K562 (cell line): ENCODE data around the gene ZBTB22. TPM values are rescaled to one million over a fixed set of nuclear protein-coding genes. Genes with fewer than 3 reads are reported as not detected.

ENCODE experiments used
- CHAMP1 ChIP-seq: fragments of 450-650 bp; IDR thresholded peaks from 2 replicates; pipeline ENCODE4 v1.6.1; 2016; ENCODE audit warnings: mild to moderate bottlenecking
- ETV6 ChIP-seq, 3 experiments: fragments of 150-350 bp in 1 of 3; sonication (generic) in 1 of 3; formaldehyde crosslinking in 1 of 3; IDR thresholded peaks; 2 replicates each; pipeline versions ENCODE4 v1.6.1 to v1.8.0; 2014 to 2022; ENCODE audit warnings: borderline replicate concordance in 2 of 3, low read depth in 2 of 3, antibody characterized with exemption in 1 of 3, low read length in 1 of 3, mild to moderate bottlenecking in 1 of 3, missing genetic modification reagents in 1 of 3
- NR1H2 ChIP-seq: sonication (generic); formaldehyde crosslinking; IDR thresholded peaks from 2 replicates; pipeline ENCODE4 v1.4.0; 2020; ENCODE audit warnings: mild to moderate bottlenecking, missing genetic modification reagents
- NR4A1 ChIP-seq, 2 experiments: fragments of 250-450 bp in 1 of 2; fragments of 450-650 bp in 1 of 2; sonication (Bioruptor Pico) in 1 of 2; IDR thresholded peaks; 2 replicates each; pipeline versions ENCODE4 v1.4.0 to v1.6.1; 2016 to 2020; ENCODE audit warnings: mild to moderate bottlenecking in 2 of 2, missing compliant biosample characterization in 1 of 2, missing genetic modification characterization in 1 of 2, moderate library complexity in 1 of 2
- TAF15 ChIP-seq: fragments of 200-400 bp; formaldehyde crosslinking; IDR thresholded peaks from 2 replicates; pipeline ENCODE4 v1.6.1; 2017; ENCODE audit warnings: mild to moderate bottlenecking, low read depth, low read length, moderate library complexity
- ZFPM2 ChIP-seq: fragments of 250-450 bp; sonication (Bioruptor Pico); IDR thresholded peaks from 2 replicates; pipeline ENCODE4 v1.5.1; 2022; ENCODE audit warnings: mild to moderate bottlenecking
- ZNF280A ChIP-seq: fragments of 450-650 bp; IDR thresholded peaks from 2 replicates; pipeline ENCODE4 v1.6.1; 2018; ENCODE audit warnings: mild to moderate bottlenecking, low read depth; ENCODE audit not compliant: partially characterized antibody
- polyA plus RNA-seq, 8 experiments: library from polyadenylated mRNA; depleted of rRNA in 4 of 8; stranded (reverse) in 5 of 8; unstranded in 3 of 8; fragments of >200 nt; fragmentation: Nextera tagmentation in 2 of 8; fragmentation: Illumina TruSeq in 1 of 8; extraction: Ambion mirVana in 2 of 8; extraction: Trizol in 1 of 8; gene quantifications; 2 replicates each; pipeline versions ENCODE4 v1.2.1 to v1.2.3, GENCODE V29; 2011 to 2014; ENCODE audit warnings: inconsistent platforms in 1 of 8, missing spikeins in 1 of 8
- total RNA-seq, 7 experiments: library from RNA; depleted of rRNA in 6 of 7; stranded (reverse); fragments of >200 nt in 6 of 7; fragmentation: Illumina TruSeq in 2 of 7; extraction: Trizol in 2 of 7; gene quantifications; 2 replicates each; pipeline versions ENCODE4 v1.2.1 to v1.2.3, GENCODE V29; 2011 to 2021; ENCODE audit warnings: low replicate concordance in 1 of 7
- TF ChIP-seq, protein P1 (sequence below): fragments of 250-450 bp; sonication (Bioruptor Pico); IDR thresholded peaks from 2 replicates; pipeline ENCODE4 v1.8.0; 2022; ENCODE audit warnings: inconsistent platforms
- TF ChIP-seq, protein P2 (sequence below): fragments of 250-450 bp; sonication (Bioruptor Pico); IDR thresholded peaks from 2 replicates; pipeline ENCODE4 v1.5.0; 2022; ENCODE audit warnings: mild to moderate bottlenecking
- TF ChIP-seq, protein P3 (sequence below): sonication (generic); formaldehyde crosslinking; IDR thresholded peaks from 2 replicates; pipeline ENCODE4 v1.5.0; 2020; ENCODE audit warnings: missing genetic modification reagents
- TF ChIP-seq, protein P4 (sequence below): sonication (generic); formaldehyde crosslinking; IDR thresholded peaks from 2 replicates; pipeline ENCODE4 v1.9.0; 2022; ENCODE audit warnings: mild to moderate bottlenecking, missing genetic modification reagents
- TF ChIP-seq, protein P5 (sequence below): fragments of 450-650 bp; IDR thresholded peaks from 2 replicates; pipeline ENCODE4 v1.6.1; 2016; ENCODE audit warnings: low read depth, mild to moderate bottlenecking, moderate library complexity

Gene ZBTB22
- total and polyA plus RNA-seq, 9 of the 15 experiments (the other 6 are each of a cell fraction or from before 2014, with no cell fraction given) = 0.21 to 11.9 (median 7.1) TPM

- TF ChIP-seq CHAMP1 (no peak), NR4A1 (CRISPR knock-in tag; IDR thresholded peaks at IDR 0.05) (no peak), NR4A1 (tag; IDR thresholded peaks at IDR 0.05) (no peak), ZNF280A (no peak), ETV6 (IDR thresholded peaks at IDR 0.05; ENCODE audit: borderline replicate concordance in 1 of 2, low read depth in 2 of 2, low read length in 1 of 2) (no peak), ETV6 (CRISPR knock-in tag; IDR thresholded peaks at IDR 0.05; ENCODE audit: borderline replicate concordance) (no peak), TAF15 (no peak), ZFPM2 (CRISPR knock-in tag) (0 out of 2 replicates have a peak, but pooled peaks have one; percentile 70), NR1H2 (CRISPR knock-in tag) (no peak)
- TF ChIP-seq, protein P1, sequence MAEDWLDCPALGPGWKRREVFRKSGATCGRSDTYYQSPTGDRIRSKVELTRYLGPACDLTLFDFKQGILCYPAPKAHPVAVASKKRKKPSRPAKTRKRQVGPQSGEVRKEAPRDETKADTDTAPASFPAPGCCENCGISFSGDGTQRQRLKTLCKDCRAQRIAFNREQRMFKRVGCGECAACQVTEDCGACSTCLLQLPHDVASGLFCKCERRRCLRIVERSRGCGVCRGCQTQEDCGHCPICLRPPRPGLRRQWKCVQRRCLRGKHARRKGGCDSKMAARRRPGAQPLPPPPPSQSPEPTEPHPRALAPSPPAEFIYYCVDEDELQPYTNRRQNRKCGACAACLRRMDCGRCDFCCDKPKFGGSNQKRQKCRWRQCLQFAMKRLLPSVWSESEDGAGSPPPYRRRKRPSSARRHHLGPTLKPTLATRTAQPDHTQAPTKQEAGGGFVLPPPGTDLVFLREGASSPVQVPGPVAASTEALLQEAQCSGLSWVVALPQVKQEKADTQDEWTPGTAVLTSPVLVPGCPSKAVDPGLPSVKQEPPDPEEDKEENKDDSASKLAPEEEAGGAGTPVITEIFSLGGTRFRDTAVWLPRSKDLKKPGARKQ (CRISPR knock-in tag) = no peak
- TF ChIP-seq, protein P2, sequence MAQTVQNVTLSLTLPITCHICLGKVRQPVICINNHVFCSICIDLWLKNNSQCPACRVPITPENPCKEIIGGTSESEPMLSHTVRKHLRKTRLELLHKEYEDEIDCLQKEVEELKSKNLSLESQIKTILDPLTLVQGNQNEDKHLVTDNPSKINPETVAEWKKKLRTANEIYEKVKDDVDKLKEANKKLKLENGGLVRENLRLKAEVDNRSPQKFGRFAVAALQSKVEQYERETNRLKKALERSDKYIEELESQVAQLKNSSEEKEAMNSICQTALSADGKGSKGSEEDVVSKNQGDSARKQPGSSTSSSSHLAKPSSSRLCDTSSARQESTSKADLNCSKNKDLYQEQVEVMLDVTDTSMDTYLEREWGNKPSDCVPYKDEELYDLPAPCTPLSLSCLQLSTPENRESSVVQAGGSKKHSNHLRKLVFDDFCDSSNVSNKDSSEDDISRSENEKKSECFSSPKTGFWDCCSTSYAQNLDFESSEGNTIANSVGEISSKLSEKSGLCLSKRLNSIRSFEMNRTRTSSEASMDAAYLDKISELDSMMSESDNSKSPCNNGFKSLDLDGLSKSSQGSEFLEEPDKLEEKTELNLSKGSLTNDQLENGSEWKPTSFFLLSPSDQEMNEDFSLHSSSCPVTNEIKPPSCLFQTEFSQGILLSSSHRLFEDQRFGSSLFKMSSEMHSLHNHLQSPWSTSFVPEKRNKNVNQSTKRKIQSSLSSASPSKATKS (CRISPR knock-in tag) = no peak
- TF ChIP-seq, protein P3, sequence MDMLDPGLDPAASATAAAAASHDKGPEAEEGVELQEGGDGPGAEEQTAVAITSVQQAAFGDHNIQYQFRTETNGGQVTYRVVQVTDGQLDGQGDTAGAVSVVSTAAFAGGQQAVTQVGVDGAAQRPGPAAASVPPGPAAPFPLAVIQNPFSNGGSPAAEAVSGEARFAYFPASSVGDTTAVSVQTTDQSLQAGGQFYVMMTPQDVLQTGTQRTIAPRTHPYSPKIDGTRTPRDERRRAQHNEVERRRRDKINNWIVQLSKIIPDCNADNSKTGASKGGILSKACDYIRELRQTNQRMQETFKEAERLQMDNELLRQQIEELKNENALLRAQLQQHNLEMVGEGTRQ (CRISPR knock-in tag) = no peak
- TF ChIP-seq, protein P4, sequence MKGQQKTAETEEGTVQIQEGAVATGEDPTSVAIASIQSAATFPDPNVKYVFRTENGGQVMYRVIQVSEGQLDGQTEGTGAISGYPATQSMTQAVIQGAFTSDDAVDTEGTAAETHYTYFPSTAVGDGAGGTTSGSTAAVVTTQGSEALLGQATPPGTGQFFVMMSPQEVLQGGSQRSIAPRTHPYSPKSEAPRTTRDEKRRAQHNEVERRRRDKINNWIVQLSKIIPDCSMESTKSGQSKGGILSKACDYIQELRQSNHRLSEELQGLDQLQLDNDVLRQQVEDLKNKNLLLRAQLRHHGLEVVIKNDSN (CRISPR knock-in tag) = peak; percentile 81
- TF ChIP-seq, protein P5, sequence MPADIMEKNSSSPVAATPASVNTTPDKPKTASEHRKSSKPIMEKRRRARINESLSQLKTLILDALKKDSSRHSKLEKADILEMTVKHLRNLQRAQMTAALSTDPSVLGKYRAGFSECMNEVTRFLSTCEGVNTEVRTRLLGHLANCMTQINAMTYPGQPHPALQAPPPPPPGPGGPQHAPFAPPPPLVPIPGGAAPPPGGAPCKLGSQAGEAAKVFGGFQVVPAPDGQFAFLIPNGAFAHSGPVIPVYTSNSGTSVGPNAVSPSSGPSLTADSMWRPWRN = no peak
Observed at GRCh38 chr6:33314515-33314942, 3.0 kb downstream of the ZBTB22 start (continued).
